Thyroid gland (tissue), 4 donors: ENCODE measurements around the gene AGMO. TPM values are rescaled to one million over a fixed set of nuclear protein-coding genes. Genes with fewer than 3 reads are reported as not detected.

Source experiments
- DNase-seq, 2 donors: peaks; one replicate each; pipeline ENCODE4 v3.0.0-alpha.2; 2019
- H3K27ac ChIP-seq, 3 donors: fragments of 200-600 bp; sonication (generic); 1 replicate in 2 of 3; 2 replicates in 1 of 3; pipeline ENCODE4 v1.5.1; 2016 to 2019; ENCODE audit warnings: mild to moderate bottlenecking in 1 of 3, moderate library complexity in 1 of 3
- H3K27me3 ChIP-seq: fragments of 200-600 bp; sonication (generic); one replicate; pipeline ENCODE4 v1.5.1; 2019
- H3K36me3 ChIP-seq, 2 donors: fragments of 200-600 bp; sonication (generic); one replicate each; pipeline ENCODE4 v1.5.1; 2016 to 2019
- H3K4me1 ChIP-seq, 2 donors: fragments of 200-600 bp; sonication (generic); one replicate each; pipeline ENCODE4 v1.5.1; 2017 to 2019
- H3K4me3 ChIP-seq, 3 donors: fragments of 200-600 bp; sonication (generic); replicated peaks in 1 of 3; 1 replicate in 2 of 3; 2 replicates in 1 of 3; pipeline ENCODE4 v1.5.1; 2016; ENCODE audit warnings: mild to moderate bottlenecking in 1 of 3
- H3K9me3 ChIP-seq: fragments of 200-600 bp; sonication (generic); one replicate; pipeline ENCODE4 v1.5.1; 2017
- CTCF ChIP-seq, 6 experiments: fragments of 200-600 bp in 3 of 6; fragments of 450-650 bp in 3 of 6; sonication (generic) in 3 of 6; IDR thresholded peaks; one replicate each; pipeline ENCODE4 v1.5.1; 2016 to 2019; ENCODE audit warnings: antibody characterized with exemption in 6 of 6, mild to moderate bottlenecking in 2 of 6, inconsistent platforms in 1 of 6, moderate library complexity in 1 of 6
- POLR2A ChIP-seq, 2 donors: fragments of 450-650 bp; IDR thresholded peaks; one replicate each; pipeline ENCODE4 v1.6.1; 2017; ENCODE audit warnings: antibody characterized with exemption in 2 of 2, mild to moderate bottlenecking in 2 of 2, moderate library complexity in 1 of 2
- WGBS, 2 donors: methylation state at CpG; one replicate each; pipeline ENCODE4 v1.1.5; 2017; 5-methylcytosine and 5-hydroxymethylcytosine counted together
- intact Hi-C: fragments of 100-400 bp; cut with DNase I; formaldehyde crosslinking; loops from one replicate; pipeline ENCODE4 v1.15.1; 2023
- total RNA-seq, 4 donors: library from RNA; depleted of rRNA; stranded (reverse); fragments of >200 nt; gene quantifications; one replicate each; pipeline ENCODE4 v1.2.3, GENCODE V29; 2016

The AGMO gene
- total RNA-seq, 4 donors from 2014 or later, result 0.83 to 2.0 (median 1.8) TPM

- Histone ChIP-seq H3K36me3 (no peaks in the 10 kb centered on the region), H3K9me3 (no peaks in the 10 kb centered on the region), H3K4me1 (no peaks in the 10 kb centered on the region), H3K27me3 (no peaks in the 10 kb centered on the region), H3K27ac (no peak overlapping the region), H3K4me3 (no peak overlapping the region)
- TF ChIP-seq CTCF (IDR thresholded peaks at IDR 0.05) (peak in 3 of 6 experiments; percentile 18 to 39 (median 28)), POLR2A (IDR thresholded peaks at IDR 0.05) (no peak)
- no peak for DNase-seq
- WGBS, 2 donors, result 57 to 59% methylated on average over 3 of the region's 3 CpGs
- intact Hi-C loops, result no loop called here
Observed at GRCh38 chr7:15326044-15326644, 235.7 kb downstream of the AGMO start.

- Histone ChIP-seq H3K9me3 (no peaks in the 10 kb centered on the region), H3K36me3 (no peaks in the 10 kb centered on the region), H3K4me3 (no peak overlapping the region), H3K27me3 (no peaks in the 10 kb centered on the region), H3K27ac (no peak overlapping the region), H3K4me1 (no peaks in the 10 kb centered on the region)
- intact Hi-C loops, result no loop called here
- DNase-seq, result no peak
- no peak for TF ChIP-seq POLR2A (IDR thresholded peaks at IDR 0.05)
- TF ChIP-seq CTCF (IDR thresholded peaks at IDR 0.05), result no peak
- WGBS, 2 donors, result 69% methylated on average over 6 of the region's 6 CpGs
Observed at GRCh38 chr7:15323550-15323949, 238.3 kb downstream of the AGMO start.

- DNase-seq, result no peak
- no peaks in the 10 kb centered on the region for H3K27me3 ChIP-seq
- no peaks in the 10 kb centered on the region for H3K36me3 ChIP-seq
- WGBS, 2 donors, result 87 to 89% methylated on average over 4 of the region's 4 CpGs
- no peak overlapping the region for H3K4me3 ChIP-seq
- TF ChIP-seq POLR2A (IDR thresholded peaks at IDR 0.05), result no peak
- no peak for TF ChIP-seq CTCF (IDR thresholded peaks at IDR 0.05)
- no peaks in the 10 kb centered on the region for H3K4me1 ChIP-seq
- H3K9me3 ChIP-seq, result no peaks in the 10 kb centered on the region
- no peak overlapping the region for H3K27ac ChIP-seq
- intact Hi-C loops, result no loop called here
Observed at GRCh38 chr7:15317215-15317614, 244.6 kb downstream of the AGMO start.

GRCh38 chr7:15315678-15316077, 246.1 kb downstream of the AGMO start:
- H3K9me3 ChIP-seq, result no peaks in the 10 kb centered on the region
- no peak overlapping the region for H3K4me3 ChIP-seq
- no peak for DNase-seq
- no peaks in the 10 kb centered on the region for H3K4me1 ChIP-seq
- TF ChIP-seq CTCF (IDR thresholded peaks at IDR 0.05), result no peak
- no peak for TF ChIP-seq POLR2A (IDR thresholded peaks at IDR 0.05)
- H3K27me3 ChIP-seq, result no peaks in the 10 kb centered on the region
- WGBS, 2 donors, result 84 to 94% methylated on average over 1 of the region's 1 CpG
- H3K27ac ChIP-seq, result no peak overlapping the region
- intact Hi-C loops, result no loop called here
- H3K36me3 ChIP-seq, result no peaks in the 10 kb centered on the region

DNA sequence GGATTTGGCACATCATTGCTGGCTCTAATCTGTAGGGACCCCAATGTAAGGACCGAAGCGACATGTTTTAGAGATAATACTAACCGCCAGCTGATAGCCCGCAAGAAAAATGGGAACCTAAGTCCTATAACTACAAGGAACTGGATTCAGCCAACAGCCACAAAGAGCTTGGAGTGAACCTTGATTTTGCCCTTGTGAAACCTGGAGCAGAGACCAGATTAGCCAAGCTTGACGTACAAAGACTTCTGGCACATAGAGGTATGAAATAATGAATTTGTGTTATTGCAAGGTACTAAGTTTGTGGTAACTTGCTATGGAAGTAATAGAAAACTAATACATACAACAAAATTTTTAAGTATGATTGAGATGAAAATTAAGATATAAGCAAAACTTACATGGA, 246.9 kb downstream of the AGMO start:
- Histone ChIP-seq H3K4me3 (no peak overlapping the region), H3K4me1 (no peaks in the 10 kb centered on the region), H3K9me3 (no peaks in the 10 kb centered on the region), H3K27ac (no peak overlapping the region), H3K36me3 (no peaks in the 10 kb centered on the region), H3K27me3 (no peaks in the 10 kb centered on the region)
- intact Hi-C loops, result no loop called here
- no peak for DNase-seq
- TF ChIP-seq CTCF (IDR thresholded peaks at IDR 0.05) (no peak), POLR2A (IDR thresholded peaks at IDR 0.05) (no peak)
- WGBS, 2 donors, result 93 to 98% methylated on average over 5 of the region's 5 CpGs
